SH-SY5Y (cell line): ENCODE data around the gene MMAB.

Experiments
- GATA2 ChIP-seq: IDR thresholded peaks from 2 replicates; pipeline ENCODE4 v1.6.1; 2011; ENCODE audit warnings: mild to moderate bottlenecking, low read depth, low read length
- GATA3 ChIP-seq: IDR thresholded peaks from 2 replicates; pipeline ENCODE4 v1.6.1; 2011; ENCODE audit warnings: low read depth, mild to moderate bottlenecking, low read length, moderate library complexity

DNA sequence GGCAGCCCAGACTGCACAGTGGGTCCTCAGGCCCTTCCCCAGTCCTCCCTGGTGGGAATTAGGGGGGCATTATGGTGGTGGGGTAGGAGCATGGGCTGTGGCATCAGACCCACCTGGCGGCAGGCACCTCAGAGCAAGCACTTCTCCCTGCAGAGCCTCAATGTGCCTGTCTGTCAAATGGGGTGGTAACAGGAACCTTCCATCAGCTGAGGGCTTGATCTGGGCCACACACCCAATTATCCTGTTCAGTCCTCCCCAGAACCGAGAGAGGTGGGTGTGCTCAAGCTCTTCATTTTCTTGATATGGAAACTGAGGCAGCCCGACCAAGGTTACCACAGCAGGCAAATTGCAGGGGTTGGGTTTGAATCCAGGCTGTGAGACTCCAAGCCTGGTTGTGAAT, 38.7 kb upstream of the MMAB start:
- no peak for TF ChIP-seq GATA2
- no peak for TF ChIP-seq GATA3
